GM12872 (cell line): ENCODE results near the gene VIL1.
A peak's percentile ranks its signal among the peaks of the same experiment; 100 is the strongest.

Experiments
- CTCF ChIP-seq: IDR thresholded peaks from 3 replicates; pipeline ENCODE4 v1.5.1; 2011; ENCODE audit warnings: low read depth, mild to moderate bottlenecking, low read length, moderate library complexity; ENCODE audit not compliant: insufficient read depth

The VIL1 gene

GRCh38 chr2:218456849-218457248, 37.9 kb downstream of the VIL1 start:
- TF ChIP-seq CTCF, result no peak

GRCh38 chr2:218458598-218458997, 39.7 kb downstream of the VIL1 start:
- no peak for TF ChIP-seq CTCF

GRCh38 chr2:218465987-218466633, 47.2 kb downstream of the VIL1 start:
- TF ChIP-seq CTCF, result peak; percentile 40; the same call in 2 of the 3 replicates

GRCh38 chr2:218470448-218470847, 51.5 kb downstream of the VIL1 start:
- TF ChIP-seq CTCF, result no peak

GRCh38 chr2:218471036-218471435, 52.1 kb downstream of the VIL1 start:
- TF ChIP-seq CTCF, result no peak

GRCh38 chr2:218471982-218472381, 53.1 kb downstream of the VIL1 start:
- TF ChIP-seq CTCF, result no peak

GRCh38 chr2:218472988-218473387, 54.1 kb downstream of the VIL1 start:
- no peak for TF ChIP-seq CTCF
